Neural progenitor cell (in vitro differentiated cells): ENCODE measurements around the gene RPL34.
A peak's percentile ranks its signal among the peaks of the same experiment; 100 is the strongest.

Experiments
- EZH2 ChIP-seq: fragments of 200-600 bp; sonication (generic); IDR thresholded peaks from 2 replicates; pipeline ENCODE4 v1.6.1; 2017; ENCODE audit warnings: antibody characterized with exemption, mild to moderate bottlenecking, moderate library complexity
- TF ChIP-seq, protein P1 (sequence below): fragments of 200-600 bp; sonication (generic); IDR thresholded peaks from 2 replicates; pipeline ENCODE4 v1.5.1; 2017; ENCODE audit warnings: antibody characterized with exemption, mild to moderate bottlenecking

DNA sequence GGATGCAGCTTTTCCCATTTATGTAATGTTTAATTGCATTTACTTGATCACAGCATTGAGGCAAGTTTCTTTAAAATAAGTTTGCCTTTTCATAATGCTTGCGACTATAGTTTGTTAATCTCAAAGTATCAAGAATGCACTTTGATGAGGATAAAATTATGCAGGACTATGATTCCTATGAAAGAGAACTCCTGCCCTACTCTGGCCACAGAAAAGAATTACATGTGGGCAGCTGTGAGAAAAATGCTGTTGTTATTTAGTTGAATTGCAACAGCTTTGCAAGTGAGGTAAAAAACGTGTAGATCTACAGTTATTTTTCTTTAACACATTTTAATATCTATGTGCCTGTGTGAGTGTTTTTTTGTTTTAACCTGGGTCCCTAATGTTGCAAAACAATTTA is 17.5 kb downstream of the RPL34 start:
- TF ChIP-seq, protein P1, sequence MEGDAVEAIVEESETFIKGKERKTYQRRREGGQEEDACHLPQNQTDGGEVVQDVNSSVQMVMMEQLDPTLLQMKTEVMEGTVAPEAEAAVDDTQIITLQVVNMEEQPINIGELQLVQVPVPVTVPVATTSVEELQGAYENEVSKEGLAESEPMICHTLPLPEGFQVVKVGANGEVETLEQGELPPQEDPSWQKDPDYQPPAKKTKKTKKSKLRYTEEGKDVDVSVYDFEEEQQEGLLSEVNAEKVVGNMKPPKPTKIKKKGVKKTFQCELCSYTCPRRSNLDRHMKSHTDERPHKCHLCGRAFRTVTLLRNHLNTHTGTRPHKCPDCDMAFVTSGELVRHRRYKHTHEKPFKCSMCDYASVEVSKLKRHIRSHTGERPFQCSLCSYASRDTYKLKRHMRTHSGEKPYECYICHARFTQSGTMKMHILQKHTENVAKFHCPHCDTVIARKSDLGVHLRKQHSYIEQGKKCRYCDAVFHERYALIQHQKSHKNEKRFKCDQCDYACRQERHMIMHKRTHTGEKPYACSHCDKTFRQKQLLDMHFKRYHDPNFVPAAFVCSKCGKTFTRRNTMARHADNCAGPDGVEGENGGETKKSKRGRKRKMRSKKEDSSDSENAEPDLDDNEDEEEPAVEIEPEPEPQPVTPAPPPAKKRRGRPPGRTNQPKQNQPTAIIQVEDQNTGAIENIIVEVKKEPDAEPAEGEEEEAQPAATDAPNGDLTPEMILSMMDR: peak; percentile 14
- no peak for TF ChIP-seq EZH2
